A549 (cell line): ENCODE measurements around the gene FCRL2. TPM values are rescaled to one million over a fixed set of nuclear protein-coding genes. Genes with fewer than 3 reads are reported as not detected.

Experiments used
- ATAC-seq, 2 experiments: fragments of 200-7000 bp in 1 of 2; fragments of >200 bp in 1 of 2; cut with Nextera tagmentation in 1 of 2; cut with Tn5 transposase in 1 of 2; 3 replicates each; pipeline versions ENCODE4 v1.8.0 to v1.9.1; 2018 to 2020; ENCODE audit warnings: mild to moderate bottlenecking in 1 of 2, moderate library complexity in 1 of 2
- CTCF ChIA-PET: fragments of 300-600 bp; sonication (Branson Sonifier 250); formaldehyde crosslinking; extraction: SDS; loops from one replicate; lab custom pipeline; 2021; ENCODE audit warnings: antibody characterized with exemption, inconsistent platforms; lab: Yijun Ruan, JAX
- POLR2A ChIA-PET: fragments of 350-600 bp; formaldehyde crosslinking; extraction: SDS; loops from one replicate; lab custom pipeline; 2021; ENCODE audit warnings: antibody characterized with exemption, inconsistent platforms; lab: Yijun Ruan, JAX
- DNase-seq, 2 experiments: peaks; one replicate each; pipeline versions ENCODE4 v3.0.0 to v3.0.0-alpha.2; 2011 to 2016; ENCODE audit warnings: low read depth in 1 of 2, low spot score in 1 of 2
- FAIRE-seq: peaks from 2 replicates; lab custom pipeline; 2011; peaks lifted over from hg19 to GRCh38; lab: Jason Lieb, UNC
- H3K27ac ChIP-seq, 2 experiments: fragments of >200 bp; sonication (Bioruptor Twin); formaldehyde crosslinking; 3 replicates each; pipeline ENCODE4 v1.5.1; 2016 to 2017
- H3K4me1 ChIP-seq: fragments of >200 bp; sonication (Bioruptor Twin); formaldehyde crosslinking; 3 replicates; pipeline ENCODE4 v1.6.1; 2016
- H3K4me2 ChIP-seq: fragments of >200 bp; sonication (Bioruptor Twin); formaldehyde crosslinking; 3 replicates; pipeline ENCODE4 v1.6.1; 2016
- H3K4me3 ChIP-seq: fragments of >200 bp; sonication (Bioruptor Twin); formaldehyde crosslinking; 3 replicates; pipeline ENCODE4 v1.5.1; 2016
- H3K9me3 ChIP-seq: fragments of >200 bp; sonication (Bioruptor Twin); formaldehyde crosslinking; 3 replicates; pipeline ENCODE4 v1.6.1; 2016
- BHLHE40 ChIP-seq: IDR thresholded peaks from 2 replicates; pipeline ENCODE4 v1.6.1; 2012; ENCODE audit warnings: low read depth, low read length, inconsistent platforms
- E2F6 ChIP-seq: IDR thresholded peaks from 2 replicates; pipeline ENCODE4 v1.6.1; 2012; ENCODE audit warnings: low read depth, borderline replicate concordance
- EP300 ChIP-seq, 2 experiments: fragments of >200 bp; sonication (Bioruptor Twin); formaldehyde crosslinking; IDR thresholded peaks; 2 replicates in 1 of 2; 3 replicates in 1 of 2; pipeline ENCODE4 v1.6.1; 2016 to 2017
- HES2 ChIP-seq: fragments of >200 bp; sonication (Bioruptor Twin); formaldehyde crosslinking; IDR thresholded peaks from 2 replicates; pipeline ENCODE4 v1.6.1; 2016
- HEYL ChIP-seq: fragments of 250-450 bp; sonication (Bioruptor Pico); IDR thresholded peaks from 2 replicates; pipeline ENCODE4 v1.8.0; 2021; ENCODE audit warnings: mild to moderate bottlenecking, moderate library complexity
- HMGXB4 ChIP-seq: fragments of 250-450 bp; sonication (Bioruptor Pico); IDR thresholded peaks from 2 replicates; pipeline ENCODE4 v1.5.0; 2021; ENCODE audit warnings: mild to moderate bottlenecking, moderate library complexity, borderline replicate concordance
- JUN ChIP-seq, 2 experiments: fragments of >200 bp; sonication (Bioruptor Twin); formaldehyde crosslinking; IDR thresholded peaks; 2 replicates in 1 of 2; 3 replicates in 1 of 2; pipeline ENCODE4 v1.6.1; 2016 to 2017
- KDM1A ChIP-seq: fragments of 200-600 bp; sonication (generic); IDR thresholded peaks from 2 replicates; pipeline ENCODE4 v1.6.1; 2016; ENCODE audit warnings: low read depth, mild to moderate bottlenecking
- POLR2A ChIP-seq: IDR thresholded peaks from 2 replicates; pipeline ENCODE4 v1.6.1; 2012; ENCODE audit warnings: mild to moderate bottlenecking, low read length
- RAD21 ChIP-seq, 2 experiments: fragments of >200 bp in 1 of 2; sonication (Bioruptor Twin) in 1 of 2; formaldehyde crosslinking in 1 of 2; IDR thresholded peaks in 1 of 2; conservative IDR thresholded peaks in 1 of 2; 2 replicates in 1 of 2; 3 replicates in 1 of 2; pipeline ENCODE4 v1.6.1; 2012 to 2018; ENCODE audit warnings: inconsistent platforms in 1 of 2
- SMC3 ChIP-seq: fragments of >200 bp; sonication (Bioruptor Twin); formaldehyde crosslinking; IDR thresholded peaks from 3 replicates; pipeline ENCODE4 v1.6.1; 2018; ENCODE audit warnings: inconsistent platforms
- TFCP2L1 ChIP-seq: fragments of 250-450 bp; sonication (Bioruptor Pico); IDR thresholded peaks from 2 replicates; pipeline ENCODE4 v1.5.0; 2021; ENCODE audit warnings: mild to moderate bottlenecking
- ZC3H11A ChIP-seq: fragments of 450-650 bp; IDR thresholded peaks from 2 replicates; pipeline ENCODE4 v1.6.1; 2014; ENCODE audit warnings: antibody characterized with exemption, mild to moderate bottlenecking
- ZNF302 ChIP-seq: fragments of 250-450 bp; sonication (Bioruptor Pico); IDR thresholded peaks from 2 replicates; pipeline ENCODE4 v1.9.0; 2021; ENCODE audit warnings: inconsistent platforms, mild to moderate bottlenecking, moderate library complexity
- ZSCAN20 ChIP-seq: fragments of 250-450 bp; sonication (Bioruptor Pico); IDR thresholded peaks from 2 replicates; pipeline ENCODE4 v1.8.0; 2022; ENCODE audit warnings: mild to moderate bottlenecking, moderate library complexity
- WGBS: methylation state at CpG from one replicate; pipeline ENCODE4 v1.1.6; 2017; ENCODE audit errors: missing lambda C conversion rate; 5-methylcytosine and 5-hydroxymethylcytosine counted together
- polyA plus RNA-seq, 4 experiments: library from polyadenylated mRNA; depleted of rRNA in 3 of 4; stranded (reverse); fragments of >200 nt; fragmentation: RNase III in 1 of 4; extraction: RNeasy Plus Mini Kit Qiagen cat#74134 plus additional on column Dnase treatment in 1 of 4; gene quantifications; 2 replicates in 3 of 4; 3 replicates in 1 of 4; pipeline ENCODE4 v1.2.3, GENCODE V29; 2011 to 2017

The FCRL2 gene
- polyA plus RNA-seq, 2 of the 4 experiments (the other 2 are of a cell fraction) = not detected

GRCh38 chr1:157697781-157698569 lies 79.0 kb downstream of the FCRL2 start:
- CTCF ChIA-PET = no interaction called here
- no peak for ATAC-seq

GRCh38 chr1:157696966-157697628 lies 79.8 kb downstream of the FCRL2 start:
- Histone ChIP-seq H3K9me3 (no peaks in the 10 kb centered on the region), H3K4me3 (no peak overlapping the region), H3K4me1 (no peaks in the 10 kb centered on the region), H3K4me2 (no peak overlapping the region), H3K27ac (no peak overlapping the region)
- POLR2A ChIA-PET = no interaction called here
- CTCF ChIA-PET = no interaction called here
- FAIRE-seq = no peak
- DNase-seq = no peak
- no peak for TF ChIP-seq SMC3
- no peak for TF ChIP-seq ZC3H11A
- TF ChIP-seq ZSCAN20 (CRISPR knock-in tag) = no peak
- TF ChIP-seq E2F6 = no peak
- TF ChIP-seq ZNF302 (CRISPR knock-in tag) = no peak
- no peak for TF ChIP-seq HEYL (CRISPR knock-in tag)
- TF ChIP-seq HMGXB4 (CRISPR knock-in tag) = no peak
- TF ChIP-seq BHLHE40 = no peak
- no peak for TF ChIP-seq TFCP2L1 (CRISPR knock-in tag)
- TF ChIP-seq HES2 = no peak
- no peak for TF ChIP-seq KDM1A
- no peak for TF ChIP-seq JUN (IDR thresholded peaks at IDR 0.05)
- ATAC-seq = no peak
- WGBS = 0% methylated on average over 4 of the region's 4 CpGs

More at GRCh38 chr1:157697781-157698569, 79.0 kb downstream of the FCRL2 start:
- 6% methylated on average over 4 of the region's 4 CpGs for WGBS
- Histone ChIP-seq H3K4me1 (no peaks in the 10 kb centered on the region), H3K4me3 (no peak overlapping the region), H3K9me3 (no peaks in the 10 kb centered on the region), H3K27ac (no peak overlapping the region), H3K4me2 (no peak overlapping the region)
- no peak for TF ChIP-seq POLR2A
- TF ChIP-seq SMC3 = no peak
- TF ChIP-seq BHLHE40 = no peak
- no peak for TF ChIP-seq JUN (IDR thresholded peaks at IDR 0.05)
- no peak for TF ChIP-seq EP300 (IDR thresholded peaks at IDR 0.05)
- no peak for TF ChIP-seq RAD21 (conservative IDR thresholded peaks at IDR 0.05 in 1 of 2, IDR thresholded peaks at IDR 0.05 in 1 of 2)
- POLR2A ChIA-PET = no interaction called here
- FAIRE-seq (no peak), DNase-seq (no peak)

Other genes with a start within 250 kb of the FCRL2 start
- not detected in 2 replicates for gene FCRL5, start 224.6 kb downstream of the FCRL2 start, polyA plus RNA-seq (2011; rRNA removed)
- gene FCRL5, start 224.6 kb downstream of the FCRL2 start, polyA plus RNA-seq (2017; fragmentation: RNase III; extraction: RNeasy Plus Mini Kit Qiagen cat#74134 plus additional on column Dnase treatment) = not detected in 3 replicates
- gene FCRL4, start 179.0 kb downstream of the FCRL2 start, polyA plus RNA-seq (2011; rRNA removed) = not detected in 2 replicates
- gene FCRL4, start 179.0 kb downstream of the FCRL2 start, polyA plus RNA-seq (2017; fragmentation: RNase III; extraction: RNeasy Plus Mini Kit Qiagen cat#74134 plus additional on column Dnase treatment) = not detected in 3 replicates
- 0.01 TPM in 1 of 2 replicates, not detected in the other for gene FCRL3, start 76.4 kb downstream of the FCRL2 start, polyA plus RNA-seq (2011; rRNA removed)
- gene FCRL3, start 76.4 kb downstream of the FCRL2 start, polyA plus RNA-seq (2017; fragmentation: RNase III; extraction: RNeasy Plus Mini Kit Qiagen cat#74134 plus additional on column Dnase treatment) = not detected in 3 replicates
- gene FCRL1, start 43.0 kb upstream of the FCRL2 start, polyA plus RNA-seq (2011; rRNA removed) = not detected in 2 replicates
- not detected in 3 replicates for gene FCRL1, start 43.0 kb upstream of the FCRL2 start, polyA plus RNA-seq (2017; fragmentation: RNase III; extraction: RNeasy Plus Mini Kit Qiagen cat#74134 plus additional on column Dnase treatment)
- gene CD5L, start 64.7 kb upstream of the FCRL2 start, polyA plus RNA-seq (2011; rRNA removed) = not detected in 2 replicates
- not detected in 3 replicates for gene CD5L, start 64.7 kb upstream of the FCRL2 start, polyA plus RNA-seq (2017; fragmentation: RNase III; extraction: RNeasy Plus Mini Kit Qiagen cat#74134 plus additional on column Dnase treatment)
- 18.7 and 26.2 TPM in 2 replicates for gene KIRREL1, start 216.5 kb upstream of the FCRL2 start, polyA plus RNA-seq (2011; rRNA removed)
- gene KIRREL1, start 216.5 kb upstream of the FCRL2 start, polyA plus RNA-seq (2017; fragmentation: RNase III; extraction: RNeasy Plus Mini Kit Qiagen cat#74134 plus additional on column Dnase treatment) = 41.3 to 43.8 TPM (median 41.3 TPM) in 3 replicates